BJ (cell line): ENCODE data around the gene THEM4. TPM values are rescaled to one million over a fixed set of nuclear protein-coding genes. Genes with fewer than 3 reads are reported as not detected.
"Not testable (repeated sequence)": the region's sequence is repeated elsewhere in the genome, so short reads cannot be mapped to it uniquely, and the experiment has no call there.

ENCODE experiments used
- CTCF ChIA-PET: fragments of 350-600 bp; formaldehyde crosslinking; extraction: SDS; loops from one replicate; lab custom pipeline; 2021; ENCODE audit warnings: antibody characterized with exemption, inconsistent platforms; lab: Yijun Ruan, JAX
- POLR2A ChIA-PET: fragments of 300-600 bp; sonication (Branson Sonifier 250); formaldehyde crosslinking; extraction: SDS; loops from one replicate; lab custom pipeline; 2021; ENCODE audit warnings: antibody characterized with exemption; lab: Charles Lee
- DNase-seq: peaks from one replicate; pipeline ENCODE4 v3.0.0-alpha.2; 2011; ENCODE audit warnings: low read depth
- H3K27me3 ChIP-seq: 2 replicates; pipeline ENCODE4 v1.6.0; 2011; ENCODE audit warnings: low read length; ENCODE audit not compliant: control insufficient read depth, insufficient read depth
- H3K36me3 ChIP-seq: 2 replicates; pipeline ENCODE4 v1.5.1; 2011; ENCODE audit warnings: low read length; ENCODE audit not compliant: control insufficient read depth, insufficient read depth
- H3K4me3 ChIP-seq: 2 replicates; pipeline ENCODE4 v1.5.1; 2011; ENCODE audit warnings: low read depth, mild to moderate bottlenecking, control low read depth, low read length
- polyA plus RNA-seq: library from polyadenylated mRNA; depleted of rRNA; stranded (reverse); fragments of >200 nt; gene quantifications from 2 replicates; pipeline ENCODE4 v1.2.3, GENCODE V29; 2011
- TF ChIP-seq, protein P1 (sequence below): IDR thresholded peaks from 2 replicates; pipeline ENCODE4 v1.5.1; 2011; ENCODE audit warnings: low read depth, mild to moderate bottlenecking, control low read depth, inconsistent platforms, low read length, moderate library complexity; ENCODE audit not compliant: insufficient read depth

THEM4 gene
- polyA plus RNA-seq, 1 experiment: 11.7 TPM

DNA sequence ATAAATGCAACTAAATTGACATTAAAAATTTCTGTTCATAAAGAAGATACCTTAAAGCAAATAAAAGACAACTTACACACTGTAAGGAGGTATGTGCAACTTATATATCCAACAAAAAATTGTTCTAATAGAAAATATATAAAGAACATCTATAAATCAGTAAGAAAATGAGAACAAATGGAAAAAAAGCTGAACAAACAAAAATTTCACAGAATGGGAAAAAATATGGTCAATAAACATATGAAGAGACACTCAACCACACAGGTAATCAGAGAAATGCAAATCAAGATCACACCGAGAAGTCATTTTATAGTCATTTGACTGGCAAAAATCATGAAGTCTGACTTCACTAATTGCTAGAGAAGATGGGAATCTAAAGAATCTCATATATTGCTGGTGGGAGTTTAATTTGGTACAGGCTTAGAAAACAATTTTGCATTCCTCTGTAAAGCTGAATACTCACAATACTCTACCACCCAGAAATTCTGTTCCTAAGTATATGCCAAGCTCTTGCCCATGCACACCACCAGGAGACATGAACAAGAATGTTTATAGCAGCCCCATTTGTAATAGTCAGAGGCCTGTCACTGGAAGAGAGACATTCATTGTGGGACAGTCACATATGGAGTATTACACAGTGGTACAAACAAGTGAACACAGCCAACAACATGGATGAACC is 33.8 kb downstream of the THEM4 start:
- POLR2A ChIA-PET: no interaction called here
- H3K4me3 ChIP-seq: no peak overlapping the region
- DNase-seq: no peak
- H3K27me3 ChIP-seq: no peaks in the 10 kb centered on the region
- TF ChIP-seq, protein P1, sequence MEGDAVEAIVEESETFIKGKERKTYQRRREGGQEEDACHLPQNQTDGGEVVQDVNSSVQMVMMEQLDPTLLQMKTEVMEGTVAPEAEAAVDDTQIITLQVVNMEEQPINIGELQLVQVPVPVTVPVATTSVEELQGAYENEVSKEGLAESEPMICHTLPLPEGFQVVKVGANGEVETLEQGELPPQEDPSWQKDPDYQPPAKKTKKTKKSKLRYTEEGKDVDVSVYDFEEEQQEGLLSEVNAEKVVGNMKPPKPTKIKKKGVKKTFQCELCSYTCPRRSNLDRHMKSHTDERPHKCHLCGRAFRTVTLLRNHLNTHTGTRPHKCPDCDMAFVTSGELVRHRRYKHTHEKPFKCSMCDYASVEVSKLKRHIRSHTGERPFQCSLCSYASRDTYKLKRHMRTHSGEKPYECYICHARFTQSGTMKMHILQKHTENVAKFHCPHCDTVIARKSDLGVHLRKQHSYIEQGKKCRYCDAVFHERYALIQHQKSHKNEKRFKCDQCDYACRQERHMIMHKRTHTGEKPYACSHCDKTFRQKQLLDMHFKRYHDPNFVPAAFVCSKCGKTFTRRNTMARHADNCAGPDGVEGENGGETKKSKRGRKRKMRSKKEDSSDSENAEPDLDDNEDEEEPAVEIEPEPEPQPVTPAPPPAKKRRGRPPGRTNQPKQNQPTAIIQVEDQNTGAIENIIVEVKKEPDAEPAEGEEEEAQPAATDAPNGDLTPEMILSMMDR: no peak
- CTCF ChIA-PET: no interaction called here
- peaks cover 1% of the 10 kb centered on the region; the same call in 1 of the 2 replicates for H3K36me3 ChIP-seq

DNA sequence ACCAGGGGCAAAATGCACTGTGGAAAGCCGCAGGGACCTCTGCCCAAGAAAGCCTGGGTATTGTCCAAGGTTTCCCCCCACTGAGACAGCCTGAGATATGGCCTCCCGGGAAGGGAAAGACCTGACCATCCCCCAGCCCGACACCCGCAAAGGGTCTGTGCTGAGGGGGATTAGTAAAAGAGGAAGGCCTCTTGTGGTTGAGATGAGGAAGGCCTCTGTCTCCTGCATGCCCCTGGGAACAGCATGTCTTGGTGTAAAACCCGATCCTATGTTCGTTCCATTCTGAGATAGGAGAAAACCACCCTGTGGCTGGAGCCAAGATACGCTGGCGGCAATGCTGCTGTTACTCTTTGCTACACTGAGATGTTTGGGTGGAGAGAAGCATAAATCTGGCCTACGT is 36.5 kb downstream of the THEM4 start:
- H3K4me3 ChIP-seq, DNase-seq, H3K36me3 ChIP-seq, POLR2A ChIA-PET, H3K27me3 ChIP-seq, CTCF ChIA-PET: not testable (repeated sequence)

DNA sequence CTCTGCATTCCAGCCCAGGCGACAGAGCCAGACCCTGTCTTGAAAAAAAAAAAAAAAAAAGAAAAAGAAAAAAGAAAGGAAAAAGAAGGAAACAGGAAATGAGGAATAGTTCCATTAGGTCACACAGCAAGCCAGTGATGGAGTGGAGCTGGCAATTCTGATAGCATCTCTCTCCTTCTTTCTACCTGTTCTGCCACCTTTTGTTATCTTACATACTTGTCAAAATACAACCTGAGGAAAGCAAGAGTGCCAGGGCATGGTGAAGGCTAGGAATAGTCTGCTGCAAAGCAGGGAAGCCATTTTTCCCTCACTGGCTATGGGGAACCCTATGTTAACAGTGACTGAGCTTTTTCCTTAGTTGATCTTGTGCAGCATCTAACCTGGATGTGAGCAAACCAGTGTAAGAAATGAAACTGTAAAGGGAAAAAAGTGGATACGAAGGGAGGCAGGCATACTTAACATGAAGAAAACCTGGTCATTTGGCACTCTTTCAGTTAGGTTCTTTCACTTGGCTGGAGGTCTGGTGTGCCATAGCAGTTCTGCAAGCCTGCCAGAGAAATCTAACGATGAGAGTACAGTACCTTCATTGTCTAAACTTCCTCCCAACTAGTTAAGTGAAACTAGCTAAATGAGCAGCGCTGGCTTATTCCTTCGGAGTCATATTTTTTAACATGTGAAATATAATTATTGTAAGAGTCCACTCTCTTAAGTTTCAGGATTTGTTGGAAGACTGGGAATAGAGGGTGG is 37.9 kb downstream of the THEM4 start:
- no peak for DNase-seq
- POLR2A ChIA-PET: no interaction called here
- Histone ChIP-seq H3K36me3 (peaks cover 1% of the 10 kb centered on the region; the same call in 1 of the 2 replicates), H3K27me3 (no peaks in the 10 kb centered on the region), H3K4me3 (no peak overlapping the region)
- CTCF ChIA-PET: interaction anchor here (1.3 kb wide), 1 partner anchor 13 kb away, joined by 3 read pairs; no protein-coding TSS in a partner anchor
- TF ChIP-seq, protein P1: no peak

DNA sequence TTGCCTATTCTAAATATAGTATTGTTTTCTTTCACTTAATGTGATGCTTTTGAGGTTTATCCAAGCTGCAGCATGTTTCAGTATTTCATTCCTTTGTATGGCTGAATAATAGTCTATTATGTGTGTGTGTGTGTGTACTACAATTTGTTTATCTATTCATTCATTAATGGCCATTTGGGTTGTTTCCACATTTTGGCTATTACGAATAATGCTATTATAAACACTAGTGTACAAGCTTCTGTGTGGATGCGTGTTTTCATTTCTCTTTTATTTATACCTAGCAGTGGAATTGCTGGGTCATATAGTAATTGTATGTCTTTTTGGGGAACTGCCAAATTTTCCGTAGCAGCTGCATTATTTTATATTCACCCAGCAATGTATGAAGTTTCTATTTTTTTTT is 40.8 kb downstream of the THEM4 start:
- H3K27me3 ChIP-seq: peaks cover 2% of the 10 kb centered on the region; the same call in 1 of the 2 replicates
- TF ChIP-seq, protein P1: no peak
- no peak for DNase-seq
- H3K4me3 ChIP-seq: no peak overlapping the region
- POLR2A ChIA-PET: no interaction called here
- peaks cover 1% of the 10 kb centered on the region; the same call in 1 of the 2 replicates for H3K36me3 ChIP-seq
- CTCF ChIA-PET: no interaction called here

DNA sequence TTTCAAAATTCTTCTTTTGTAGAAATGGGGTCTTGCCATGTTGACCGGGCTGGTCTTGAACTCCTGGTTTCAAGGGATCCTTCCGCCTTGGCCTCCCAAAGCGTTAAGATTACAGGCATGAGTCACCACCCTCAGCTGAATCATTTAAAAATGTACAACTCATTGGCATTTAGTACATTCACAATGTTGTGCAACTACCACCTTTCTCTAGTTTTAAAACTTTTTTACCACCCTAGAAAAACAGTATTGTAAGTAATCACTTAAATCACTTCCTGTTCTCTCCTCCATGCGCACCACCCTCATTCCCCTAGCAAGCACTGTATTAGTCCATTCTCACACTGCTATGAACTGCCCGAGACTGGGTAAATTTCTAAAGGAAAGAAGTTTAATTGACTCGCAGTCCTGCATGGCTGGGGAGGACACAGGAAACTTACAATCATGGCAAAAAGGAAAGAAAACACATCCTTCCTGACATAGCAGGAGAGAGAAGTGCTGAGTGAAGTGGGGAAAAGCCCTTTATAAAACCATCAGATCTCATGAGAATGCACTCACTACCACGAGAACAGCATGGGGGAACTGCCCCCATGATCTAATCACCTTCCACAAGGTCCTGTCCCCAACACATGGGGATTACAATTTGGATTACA is 41.4 kb downstream of the THEM4 start:
- peaks cover 1% of the 10 kb centered on the region; the same call in 1 of the 2 replicates for H3K36me3 ChIP-seq
- ChIA-PET POLR2A (no interaction called here), CTCF (interaction anchor here (1.0 kb wide), 1 partner anchor 11 kb away, joined by 4 read pairs; no protein-coding TSS in a partner anchor)
- no peak for DNase-seq
- TF ChIP-seq, protein P1: no peak
- peaks cover 2% of the 10 kb centered on the region; the same call in 1 of the 2 replicates for H3K27me3 ChIP-seq
- no peak overlapping the region for H3K4me3 ChIP-seq
